Breast epithelium (tissue), 3 donors: ENCODE data around the gene COL15A1.

Experiments
- POLR2A ChIP-seq: fragments of 450-650 bp; IDR thresholded peaks from one replicate; pipeline ENCODE4 v1.6.1; 2016; ENCODE audit warnings: antibody characterized with exemption, mild to moderate bottlenecking, moderate library complexity
- POLR2AphosphoS5 ChIP-seq, 3 donors: sonication (generic); formaldehyde crosslinking; IDR thresholded peaks; one replicate each; pipeline ENCODE4 v1.6.1; 2017; ENCODE audit warnings: antibody characterized with exemption in 3 of 3
- TF ChIP-seq, protein P1 (sequence below), 3 donors: fragments of 450-650 bp; IDR thresholded peaks; one replicate each; pipeline ENCODE4 v1.5.1; 2016 to 2017; ENCODE audit warnings: antibody characterized with exemption in 3 of 3, mild to moderate bottlenecking in 3 of 3, moderate library complexity in 3 of 3

DNA sequence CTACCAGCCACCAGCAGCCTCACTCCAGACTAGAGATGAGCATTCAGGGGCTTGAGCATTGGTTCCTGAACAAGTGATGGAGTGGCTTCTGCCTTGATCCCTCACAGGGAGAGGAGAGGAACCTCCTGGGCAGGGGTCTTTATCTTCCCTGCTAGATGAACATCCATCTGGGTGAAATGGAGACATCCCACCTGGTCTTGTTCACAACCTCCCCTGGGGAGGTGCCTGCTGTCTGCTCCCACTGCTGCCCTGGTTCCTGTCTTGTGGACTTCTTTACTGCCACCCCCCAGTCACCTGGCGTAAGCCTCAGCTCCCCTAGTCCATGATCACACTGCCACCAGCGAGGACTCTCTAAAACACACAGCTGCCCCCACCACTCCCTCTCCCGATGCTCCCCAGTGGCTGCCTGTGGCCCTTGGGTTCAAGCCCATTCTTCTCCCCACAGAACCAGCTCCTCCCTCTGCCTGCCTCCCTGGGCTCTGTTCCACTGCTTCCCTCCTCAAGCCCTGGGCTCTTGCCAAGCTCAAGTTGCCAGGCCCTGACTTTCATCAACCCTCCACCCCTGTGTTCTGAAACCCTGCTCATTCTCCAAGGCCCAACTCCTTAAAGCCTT, 51.5 kb downstream of the COL15A1 start:
- TF ChIP-seq, protein P1, sequence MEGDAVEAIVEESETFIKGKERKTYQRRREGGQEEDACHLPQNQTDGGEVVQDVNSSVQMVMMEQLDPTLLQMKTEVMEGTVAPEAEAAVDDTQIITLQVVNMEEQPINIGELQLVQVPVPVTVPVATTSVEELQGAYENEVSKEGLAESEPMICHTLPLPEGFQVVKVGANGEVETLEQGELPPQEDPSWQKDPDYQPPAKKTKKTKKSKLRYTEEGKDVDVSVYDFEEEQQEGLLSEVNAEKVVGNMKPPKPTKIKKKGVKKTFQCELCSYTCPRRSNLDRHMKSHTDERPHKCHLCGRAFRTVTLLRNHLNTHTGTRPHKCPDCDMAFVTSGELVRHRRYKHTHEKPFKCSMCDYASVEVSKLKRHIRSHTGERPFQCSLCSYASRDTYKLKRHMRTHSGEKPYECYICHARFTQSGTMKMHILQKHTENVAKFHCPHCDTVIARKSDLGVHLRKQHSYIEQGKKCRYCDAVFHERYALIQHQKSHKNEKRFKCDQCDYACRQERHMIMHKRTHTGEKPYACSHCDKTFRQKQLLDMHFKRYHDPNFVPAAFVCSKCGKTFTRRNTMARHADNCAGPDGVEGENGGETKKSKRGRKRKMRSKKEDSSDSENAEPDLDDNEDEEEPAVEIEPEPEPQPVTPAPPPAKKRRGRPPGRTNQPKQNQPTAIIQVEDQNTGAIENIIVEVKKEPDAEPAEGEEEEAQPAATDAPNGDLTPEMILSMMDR (IDR thresholded peaks at IDR 0.05), result no peak
- TF ChIP-seq POLR2A (no peak), POLR2AphosphoS5 (IDR thresholded peaks at IDR 0.05) (no peak)
